HL-60 (cell line): ENCODE results near the gene PIK3R3.

Source experiments
- CTCF ChIP-seq: IDR thresholded peaks from one replicate; pipeline ENCODE4 v1.5.1; 2011; ENCODE audit warnings: low read length, control low read depth, inconsistent platforms; ENCODE audit not compliant: insufficient read depth
- GABPA ChIP-seq: IDR thresholded peaks from 2 replicates; pipeline ENCODE4 v1.6.1; 2012; ENCODE audit warnings: low read depth
- POLR2AphosphoS5 ChIP-seq: IDR thresholded peaks from 2 replicates; pipeline ENCODE4 v1.6.1; 2012; ENCODE audit warnings: low read depth
- REST ChIP-seq: IDR thresholded peaks from 2 replicates; pipeline ENCODE4 v1.6.1; 2012; ENCODE audit warnings: low read depth; ENCODE audit not compliant: insufficient replicate concordance
- SPI1 ChIP-seq: IDR thresholded peaks from 2 replicates; pipeline ENCODE4 v1.6.1; 2012; ENCODE audit warnings: low read depth, mild to moderate bottlenecking, borderline replicate concordance

GRCh38 chr1:46030074-46030870, 102.2 kb downstream of the PIK3R3 start:
- TF ChIP-seq CTCF, result no peak
- TF ChIP-seq POLR2AphosphoS5, result no peak
- TF ChIP-seq GABPA, result no peak
- TF ChIP-seq REST, result no peak
- no peak for TF ChIP-seq SPI1
